Measurements from ENCODE around the gene NETO2. TPM values are rescaled to one million over a fixed set of nuclear protein-coding genes. Genes with fewer than 3 reads are reported as not detected.

NETO2 gene
- total RNA-seq, 1 experiment from 2014 or later = 28.6 TPM

GRCh38 chr16:47150067-47150466 lies 6.3 kb upstream of the NETO2 start:
- Histone ChIP-seq H2AFZ (ENCODE audit: low read length) (no peak overlapping the region), H3K4me2 (ENCODE audit: insufficient read depth, insufficient read length, low read length) (no peak overlapping the region), H4K8ac (replicated peaks; ENCODE audit: insufficient read length, low read depth, low read length) (no peak overlapping the region), H3K9ac (ENCODE audit: extremely low read depth, insufficient read length, low read length) (no peak overlapping the region), H3K27ac (ENCODE audit: insufficient read length, low read depth, low read length) (no peak overlapping the region), H2AK5ac (ENCODE audit: insufficient read length, low read length) (no peak overlapping the region), H4K91ac (ENCODE audit: insufficient read length, low read depth, low read length) (no peak overlapping the region), H3K56ac (ENCODE audit: insufficient read length, low read depth, low read length) (no peak overlapping the region), H4K5ac (ENCODE audit: insufficient read length, low read depth, low read length) (no peak overlapping the region), H3T11ph (ENCODE audit: low read length) (no peak overlapping the region), H3K4ac (ENCODE audit: low read depth, low read length) (no peak overlapping the region), H3K23me2 (ENCODE audit: insufficient read length, low read depth, low read length, poor library complexity, severe bottlenecking) (no peaks in the 10 kb centered on the region), H3K9me3 (ENCODE audit: control insufficient read depth, low read depth, low read length) (peaks cover 9% of the 10 kb centered on the region), H3K18ac (ENCODE audit: insufficient read length, low read depth, low read length) (no peak overlapping the region), H3K79me2 (ENCODE audit: insufficient read depth, low read length) (no peaks in the 10 kb centered on the region), H2BK5ac (ENCODE audit: insufficient read length, low read length) (no peak overlapping the region), H3K27me3 (ENCODE audit: insufficient read depth, low read length) (no peaks in the 10 kb centered on the region; the same call in 1 of the 2 replicates), H2BK20ac (ENCODE audit: low read depth, low read length, poor library complexity, severe bottlenecking) (no peak overlapping the region), H3K14ac (ENCODE audit: insufficient read depth, low read length) (no peak overlapping the region), H3K4me1 (ENCODE audit: insufficient read depth, low read length) (no peaks in the 10 kb centered on the region), H3K23ac (ENCODE audit: insufficient read length, low read depth, low read length) (no peak overlapping the region), H2BK120ac (ENCODE audit: low read depth, low read length, poor library complexity, severe bottlenecking) (no peak overlapping the region), H3K79me1 (ENCODE audit: insufficient read depth, low read depth, low read length, poor library complexity, severe bottlenecking) (no peaks in the 10 kb centered on the region), H4K20me1 (ENCODE audit: control insufficient read depth, insufficient read depth, insufficient read length) (no peaks in the 10 kb centered on the region), H2BK12ac (ENCODE audit: insufficient read length, low read depth, low read length) (no peak overlapping the region), H2BK15ac (ENCODE audit: low read depth, low read length) (no peak overlapping the region)
- no peak overlapping the region for H3K4me3 Mint-ChIP-seq
- TF ChIP-seq, protein P1, sequence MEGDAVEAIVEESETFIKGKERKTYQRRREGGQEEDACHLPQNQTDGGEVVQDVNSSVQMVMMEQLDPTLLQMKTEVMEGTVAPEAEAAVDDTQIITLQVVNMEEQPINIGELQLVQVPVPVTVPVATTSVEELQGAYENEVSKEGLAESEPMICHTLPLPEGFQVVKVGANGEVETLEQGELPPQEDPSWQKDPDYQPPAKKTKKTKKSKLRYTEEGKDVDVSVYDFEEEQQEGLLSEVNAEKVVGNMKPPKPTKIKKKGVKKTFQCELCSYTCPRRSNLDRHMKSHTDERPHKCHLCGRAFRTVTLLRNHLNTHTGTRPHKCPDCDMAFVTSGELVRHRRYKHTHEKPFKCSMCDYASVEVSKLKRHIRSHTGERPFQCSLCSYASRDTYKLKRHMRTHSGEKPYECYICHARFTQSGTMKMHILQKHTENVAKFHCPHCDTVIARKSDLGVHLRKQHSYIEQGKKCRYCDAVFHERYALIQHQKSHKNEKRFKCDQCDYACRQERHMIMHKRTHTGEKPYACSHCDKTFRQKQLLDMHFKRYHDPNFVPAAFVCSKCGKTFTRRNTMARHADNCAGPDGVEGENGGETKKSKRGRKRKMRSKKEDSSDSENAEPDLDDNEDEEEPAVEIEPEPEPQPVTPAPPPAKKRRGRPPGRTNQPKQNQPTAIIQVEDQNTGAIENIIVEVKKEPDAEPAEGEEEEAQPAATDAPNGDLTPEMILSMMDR (conservative IDR thresholded peaks at IDR 0.05) = no peak
- no peak overlapping the region for H3K27ac Mint-ChIP-seq
- H3K4me1 Mint-ChIP-seq = no peaks in the 10 kb centered on the region
- no CpG with 5 or more reads among the region's 3 CpGs for WGBS (ENCODE audit: extremely low coverage, insufficient read length, low lambda C conversion rate)
- peaks cover 24 to 39% (median 33%) of the 10 kb centered on the region in 3 experiments for H3K36me3 Mint-ChIP-seq (ENCODE audit: insufficient read depth in 1 of 3, low read depth in 3 of 3)
- no peak for DNase-seq
- peaks cover 22% of the 10 kb centered on the region for H3K27me3 Mint-ChIP-seq (ENCODE audit: low read depth)
- peaks cover 23 to 32% of the 10 kb centered on the region in 2 experiments for H3K9me3 Mint-ChIP-seq

Data from H9 (cell line).